Lung microvascular endothelial cell (primary cell): ENCODE measurements around the gene GAGE10. TPM values are rescaled to one million over a fixed set of nuclear protein-coding genes. Genes with fewer than 3 reads are reported as not detected.
"Not testable (repeated sequence)": the region's sequence is repeated elsewhere in the genome, so short reads cannot be mapped to it uniquely, and the experiment has no call there.

Experiments
- DNase-seq, 2 donors: peaks; one replicate each; pipeline versions ENCODE4 v3.0.0 to v3.0.0-alpha.2; 2010; ENCODE audit warnings: low read depth in 2 of 2
- total RNA-seq: library from RNA; depleted of rRNA; stranded (reverse); fragments of >200 nt; gene quantifications from 2 replicates; pipeline ENCODE4 v1.2.1, GENCODE V29; 2014

Gene GAGE10
- total RNA-seq, 1 donor from 2014 or later: not detected

DNA sequence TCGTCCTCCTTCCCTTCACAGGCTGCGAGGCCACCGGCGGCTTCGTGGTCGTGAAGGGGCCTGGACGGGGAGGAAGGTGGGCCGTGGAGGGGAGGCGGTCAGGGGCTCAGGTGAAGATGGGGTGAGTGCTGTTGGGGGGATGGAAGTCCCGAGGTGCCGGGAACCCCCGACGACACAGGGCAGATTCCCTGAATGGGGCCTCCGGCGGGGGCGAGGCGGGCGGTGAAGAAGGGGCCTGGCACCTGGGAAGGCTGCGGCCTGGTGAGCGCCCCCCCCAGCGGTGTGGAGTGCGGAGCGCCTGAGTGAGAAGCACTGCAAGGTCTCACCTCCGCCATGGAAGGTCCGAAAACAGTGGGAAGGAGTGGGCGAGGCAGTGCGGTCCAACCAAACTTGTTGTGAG, 18.8 kb downstream of the GAGE10 start:
- not testable (repeated sequence) for DNase-seq

DNA sequence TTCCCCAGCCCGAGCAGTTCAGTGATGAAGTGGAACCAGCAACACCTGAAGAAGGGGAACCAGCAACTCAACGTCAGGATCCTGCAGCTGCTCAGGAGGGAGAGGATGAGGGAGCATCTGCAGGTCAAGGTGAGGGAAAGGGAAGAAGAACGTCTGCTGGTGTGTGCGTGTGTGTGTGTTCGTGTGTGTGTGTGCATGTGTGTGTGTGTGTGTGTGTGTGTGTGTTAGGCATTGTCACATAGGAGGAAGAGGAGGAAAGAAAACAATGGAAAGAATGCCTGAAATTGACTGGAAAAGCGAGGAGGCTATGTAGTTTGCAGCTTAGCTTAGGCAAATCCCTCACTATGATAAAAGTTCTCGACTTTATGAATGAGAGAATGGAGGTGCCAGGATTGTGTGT, 20.3 kb downstream of the GAGE10 start:
- not testable (repeated sequence) for DNase-seq

GRCh38 chrX:49330421-49330820, 27.0 kb downstream of the GAGE10 start:
- not testable (repeated sequence) for DNase-seq

DNA sequence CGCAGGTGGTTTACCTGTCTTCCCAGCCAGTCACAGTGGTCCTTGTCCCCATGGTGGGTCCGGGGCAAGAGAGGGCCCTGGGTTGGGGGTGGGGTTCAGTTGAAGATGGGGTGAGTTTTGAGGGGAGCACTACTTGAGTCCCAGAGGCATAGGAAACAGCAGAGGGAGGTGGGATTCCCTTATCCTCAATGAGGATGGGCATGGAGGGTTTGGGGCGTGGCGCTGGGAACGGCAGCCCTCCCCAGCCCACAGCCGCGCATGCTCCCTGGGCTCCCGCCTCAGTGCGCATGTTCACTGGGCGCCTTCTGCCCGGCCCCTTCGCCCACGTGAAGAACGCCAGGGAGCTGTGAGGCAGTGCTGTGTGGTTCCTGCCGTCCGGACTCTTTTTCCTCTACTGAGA, 27.8 kb downstream of the GAGE10 start, which contains the start of gene GAGE13:
Gene GAGE13 (plus strand): TSS at position 301 of the 400 bp plus-strand sequence. CDS start 1,156 bp downstream, outside the sequence.
- DNase-seq: not testable (repeated sequence)

DNA sequence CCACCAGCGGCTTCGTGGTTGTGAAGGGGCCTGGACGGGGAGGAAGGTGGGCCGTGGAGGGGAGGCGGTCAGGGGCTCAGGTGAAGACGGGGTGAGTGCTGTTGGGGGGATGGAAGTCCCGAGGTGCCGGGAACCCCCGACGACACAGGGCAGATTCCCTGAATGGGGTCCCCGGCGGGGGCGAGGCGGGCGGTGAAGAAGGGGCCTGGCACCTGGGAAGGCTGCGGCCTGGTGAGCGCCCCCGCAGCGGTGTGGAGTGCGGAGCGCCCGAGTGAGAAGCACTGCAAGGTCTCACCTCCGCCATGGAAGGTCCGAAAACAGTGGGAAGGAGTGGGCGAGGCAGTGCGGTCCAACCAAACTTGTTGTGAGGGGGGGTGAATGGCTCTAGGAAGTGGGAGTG, 28.4 kb downstream of the GAGE10 start:
- DNase-seq: not testable (repeated sequence)

- not testable (repeated sequence) for DNase-seq
Measured at GRCh38 chrX:49341449-49341848, 38.0 kb downstream of the GAGE10 start.

DNA sequence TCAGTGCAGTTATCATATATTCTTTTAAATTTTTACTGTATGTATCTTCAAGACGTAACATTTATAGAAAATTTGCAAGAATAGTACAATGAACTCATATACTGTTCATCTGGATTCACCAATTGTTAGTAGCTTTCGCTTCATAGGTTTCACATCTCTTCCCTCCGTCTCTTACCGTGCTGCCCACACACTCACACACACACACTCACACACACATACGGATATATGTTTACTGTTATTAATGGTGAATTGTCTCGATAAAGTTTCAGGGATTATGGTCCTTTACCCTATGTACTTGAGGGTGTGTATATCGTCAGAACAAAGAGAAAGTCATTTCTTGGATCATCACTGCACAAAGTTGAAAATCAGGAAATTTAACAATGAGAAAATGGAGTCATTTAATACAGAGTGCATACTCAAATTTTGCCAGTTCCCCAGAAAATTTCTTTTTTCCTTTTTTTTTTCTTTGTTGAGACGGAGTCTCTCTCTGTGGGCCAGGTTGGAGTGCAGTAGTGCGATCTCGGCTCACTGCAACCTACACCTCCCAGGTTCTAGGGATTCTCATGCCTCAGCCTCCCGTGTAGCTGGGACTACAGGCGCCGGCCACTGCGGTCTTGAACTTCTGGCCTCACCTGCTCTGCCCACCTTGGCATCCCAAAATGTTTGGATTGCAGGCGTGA, 41.2 kb downstream of the GAGE10 start:
- DNase-seq: not testable (repeated sequence)

DNA sequence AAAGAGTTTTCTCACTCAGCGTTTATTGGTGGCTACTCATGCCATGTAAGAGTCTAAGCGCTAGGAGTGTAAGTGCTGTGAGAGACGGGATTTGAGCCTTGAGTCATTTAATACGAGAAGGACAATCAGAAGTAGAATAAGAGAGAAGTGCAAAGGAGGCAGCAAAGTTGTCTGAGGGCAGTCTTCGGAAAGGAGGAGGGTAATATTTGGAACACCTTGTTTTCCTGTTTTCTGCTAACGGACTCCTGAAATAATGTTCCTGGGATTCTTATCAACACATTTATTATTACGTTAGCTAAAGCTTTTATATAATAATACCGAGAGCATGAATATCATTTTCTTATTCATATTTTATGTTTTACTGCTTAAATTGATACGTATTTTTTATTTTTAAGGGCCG, 42.0 kb downstream of the GAGE10 start:
- not testable (repeated sequence) for DNase-seq

DNA sequence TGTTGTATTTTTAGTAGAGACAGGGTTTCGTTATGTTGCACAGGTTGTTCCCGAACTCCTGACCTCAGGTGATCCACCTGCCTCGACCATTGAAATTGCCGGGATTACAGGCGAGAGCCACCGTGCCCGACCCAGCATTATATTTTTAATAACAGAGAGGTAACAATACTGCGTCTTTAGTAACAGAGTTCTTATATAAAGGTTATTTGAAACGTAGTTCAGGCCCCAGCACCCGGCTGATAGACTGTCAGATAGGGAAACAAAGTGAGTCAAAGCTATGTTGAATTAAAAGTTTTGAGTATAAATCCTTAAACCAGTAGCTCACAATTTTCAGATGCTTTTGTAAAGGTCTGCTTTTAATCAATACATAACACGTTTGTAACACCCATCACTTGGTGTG, 42.7 kb downstream of the GAGE10 start:
- not testable (repeated sequence) for DNase-seq

Other genes starting within 250 kb of the GAGE10 start
- 0.44 and 0.79 TPM in 2 replicates for gene CCDC120, start 244.6 kb upstream of the GAGE10 start, total RNA-seq
- gene PRAF2, start 229.6 kb upstream of the GAGE10 start, total RNA-seq: 3.5 and 4.2 TPM in 2 replicates
- gene WDR45, start 223.8 kb upstream of the GAGE10 start, total RNA-seq: 14.6 and 15.9 TPM in 2 replicates
- 16.3 and 16.6 TPM in 2 replicates for gene GPKOW, start 179.9 kb upstream of the GAGE10 start, total RNA-seq
- 0.60 and 0.65 TPM in 2 replicates for gene MAGIX, start 140.9 kb upstream of the GAGE10 start, total RNA-seq
- 6.7 and 12.6 TPM in 2 replicates for gene PLP2, start 131.7 kb upstream of the GAGE10 start, total RNA-seq
- gene PRICKLE3, start 117.3 kb upstream of the GAGE10 start, total RNA-seq: 2.8 and 3.4 TPM in 2 replicates
- under 0.01 TPM in 2 replicates for gene SYP, start 103.5 kb upstream of the GAGE10 start, total RNA-seq
- under 0.01 TPM in 1 of 2 replicates, not detected in the other for gene CACNA1F, start 70.3 kb upstream of the GAGE10 start, total RNA-seq
- 6.8 and 7.3 TPM in 2 replicates for gene CCDC22, start 68.2 kb upstream of the GAGE10 start, total RNA-seq
- gene FOXP3, start 38.9 kb upstream of the GAGE10 start, total RNA-seq: not detected in 2 replicates
- 1.3 and 4.6 TPM in 2 replicates for gene PPP1R3F, start 33.9 kb upstream of the GAGE10 start, total RNA-seq
- not detected in 2 replicates for gene GAGE12J, start 18.4 kb downstream of the GAGE10 start, total RNA-seq
- gene GAGE13, start 27.9 kb downstream of the GAGE10 start, total RNA-seq: not detected in 2 replicates
- not detected in 2 replicates for gene GAGE12C, start 228.5 kb downstream of the GAGE10 start, total RNA-seq
- not detected in 2 replicates for gene GAGE12D, start 238.1 kb downstream of the GAGE10 start, total RNA-seq
- not detected in 2 replicates for gene GAGE12E, start 247.6 kb downstream of the GAGE10 start, total RNA-seq